Activated CD8-positive, alpha-beta memory T cell treated with anti-CD3 and anti-CD28 coated beads, Interleukin-2, amount 50 U/mL, for 4 hours (primary cell): Measurements from ENCODE around the gene GLS.
"Not testable (repeated sequence)": the region's sequence is repeated elsewhere in the genome, so short reads cannot be mapped to it uniquely, and the experiment has no call there.

ENCODE experiments used
- DNase-seq: peaks from one replicate; pipeline ENCODE4 v3.0.0-alpha.2; 2020

GLS gene

DNA sequence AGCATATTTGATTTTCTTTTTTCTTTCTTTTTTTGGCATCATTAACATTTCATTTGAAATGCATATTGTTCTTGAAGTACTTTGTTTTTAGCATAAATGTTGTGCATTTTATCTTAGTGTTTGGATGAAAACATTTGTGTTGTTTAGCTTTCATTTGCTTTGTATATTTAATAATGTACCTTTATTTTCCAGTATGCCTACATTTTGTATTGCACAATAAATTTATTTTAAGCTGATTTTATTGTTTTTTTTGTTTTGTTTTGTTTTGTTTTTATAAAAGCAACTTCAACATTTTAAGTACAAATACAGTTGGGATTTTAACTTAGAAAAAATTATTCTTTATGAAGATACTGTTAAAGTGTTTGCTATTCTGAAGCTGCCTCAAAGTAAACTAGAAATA, 54.4 kb downstream of the GLS start:
- no peak for DNase-seq

GRCh38 chr2:190938771-190939335, 58.2 kb downstream of the GLS start:
- no peak for DNase-seq

DNA sequence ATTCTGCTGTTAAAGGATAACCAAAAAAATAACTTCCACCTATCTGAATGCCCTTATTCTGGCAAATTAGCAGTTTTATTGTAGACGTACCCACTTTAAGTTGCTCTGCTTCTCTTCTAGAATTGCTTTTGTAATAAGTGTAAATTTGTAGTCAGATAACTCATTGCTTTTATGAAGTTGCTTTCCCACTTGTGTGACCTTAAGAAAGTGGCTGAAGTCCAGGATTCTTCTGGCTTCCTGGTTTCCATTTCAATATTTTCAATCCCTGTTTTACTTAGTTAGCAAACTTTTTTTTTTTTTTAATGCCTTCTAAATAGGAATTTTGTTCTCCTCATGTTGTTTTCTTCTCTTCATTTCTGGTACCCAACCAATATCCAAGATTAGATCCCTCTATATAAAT, 59.8 kb downstream of the GLS start:
- no peak for DNase-seq

- no peak for DNase-seq
These were observed 61.0 kb downstream of the GLS start for GRCh38 chr2:190941571-190941970.

DNA sequence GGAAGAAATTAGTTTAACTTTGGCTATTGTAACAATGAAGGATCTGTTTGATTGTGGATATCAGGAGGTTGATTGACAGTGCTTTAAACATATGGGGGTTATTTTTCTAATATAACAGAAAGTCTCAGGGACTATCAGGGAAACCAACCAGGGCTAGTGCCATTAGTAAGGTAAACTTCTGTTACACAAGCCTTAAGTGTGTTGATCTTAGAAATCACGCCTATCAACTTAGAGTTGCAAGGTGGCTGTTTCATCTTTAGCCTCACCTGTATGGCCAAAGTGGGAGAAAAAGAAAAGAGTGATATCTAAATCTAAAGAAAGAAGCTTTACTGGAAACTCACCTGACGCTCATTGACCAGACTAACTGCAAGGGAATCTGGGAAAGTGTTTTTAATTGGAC, 62.1 kb downstream of the GLS start:
- no peak for DNase-seq

DNA sequence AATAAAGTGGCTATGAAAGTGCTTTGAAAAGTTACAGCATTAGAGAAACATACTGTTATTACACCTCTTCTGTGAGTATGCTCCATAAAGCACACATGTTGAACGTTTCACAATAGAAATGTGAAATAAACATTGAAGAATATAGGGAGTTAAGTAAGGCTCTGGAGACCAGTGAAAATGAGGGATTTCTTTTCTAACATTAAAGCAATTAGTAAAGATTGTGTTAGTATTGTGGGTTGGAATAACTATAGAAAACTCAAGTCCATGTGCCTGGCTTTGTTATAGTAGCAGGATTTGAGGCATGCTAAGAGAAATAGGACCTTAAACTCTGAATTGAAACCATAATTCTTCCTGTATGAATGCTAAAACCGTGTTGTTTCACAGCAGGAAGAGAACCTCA, 63.1 kb downstream of the GLS start:
- no peak for DNase-seq

GRCh38 chr2:190947141-190947540, 66.5 kb downstream of the GLS start:
- DNase-seq: no peak

DNA sequence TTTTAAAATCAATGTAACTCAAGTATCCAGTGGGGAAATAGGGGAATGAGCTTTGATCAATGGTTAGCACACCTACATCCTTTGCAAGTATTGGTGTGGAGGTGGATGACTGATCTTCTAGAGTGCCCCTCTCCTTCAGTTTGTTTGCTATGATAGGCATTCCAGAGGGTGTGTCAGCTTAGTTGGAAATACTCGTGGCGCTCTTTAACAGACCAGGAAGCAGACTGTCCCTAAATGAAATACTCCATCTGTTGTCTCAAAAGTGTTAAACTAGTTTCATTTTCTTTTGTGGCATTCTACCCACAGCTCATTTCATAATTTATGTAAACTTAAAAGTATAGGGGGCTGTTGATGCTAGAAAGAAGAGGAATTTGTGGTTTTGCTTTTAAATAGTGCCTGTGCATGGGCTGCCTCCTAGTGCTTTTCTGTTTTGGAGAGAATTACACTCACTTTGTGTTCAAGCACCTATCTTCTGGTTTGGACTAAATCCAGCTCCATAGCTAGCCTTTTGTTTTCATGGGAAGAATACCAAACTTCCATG, 67.2 kb downstream of the GLS start:
- DNase-seq: no peak

DNA sequence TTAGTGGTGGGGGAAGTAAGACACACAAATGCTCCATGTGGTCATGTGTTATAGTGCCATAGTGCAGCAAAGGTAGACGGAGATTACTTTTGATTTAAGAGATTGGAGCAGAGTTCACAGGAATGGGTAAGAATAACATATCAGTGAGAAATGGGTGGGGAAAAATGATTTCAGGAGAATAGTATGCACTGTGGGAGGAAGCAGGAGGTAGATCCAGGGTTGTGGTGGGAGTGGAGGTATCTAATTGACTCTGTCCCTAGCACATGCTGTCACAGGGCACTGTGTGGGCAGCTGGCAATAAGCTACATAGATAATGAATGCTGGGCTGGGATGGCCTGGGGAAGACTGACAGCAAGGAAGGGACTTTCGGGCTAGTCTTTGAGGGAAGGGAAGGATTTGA, 68.0 kb downstream of the GLS start:
- no peak for DNase-seq

GRCh38 chr2:190950566-190950991, 70.0 kb downstream of the GLS start:
- no peak for DNase-seq

DNA sequence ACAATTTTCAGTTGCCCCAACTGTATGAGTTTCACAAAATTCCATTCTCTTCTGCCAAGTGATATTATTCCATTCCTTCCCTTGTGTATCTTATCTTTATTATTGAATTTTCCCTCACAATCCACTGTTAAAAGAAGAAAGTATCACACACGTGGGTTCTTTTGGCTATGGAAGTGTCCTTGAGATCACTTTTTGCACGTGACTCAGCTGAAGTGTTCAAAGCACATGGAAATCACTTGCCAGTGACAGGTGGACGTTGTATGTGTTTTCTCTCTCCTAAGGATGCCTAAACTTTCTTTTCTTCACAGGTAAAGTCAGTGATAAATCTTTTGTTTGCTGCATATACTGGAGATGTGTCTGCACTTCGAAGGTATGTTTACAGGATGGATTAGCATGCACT, 72.6 kb downstream of the GLS start:
- DNase-seq: no peak

GRCh38 chr2:190959911-190960788, 79.5 kb downstream of the GLS start:
- DNase-seq: no peak

DNA sequence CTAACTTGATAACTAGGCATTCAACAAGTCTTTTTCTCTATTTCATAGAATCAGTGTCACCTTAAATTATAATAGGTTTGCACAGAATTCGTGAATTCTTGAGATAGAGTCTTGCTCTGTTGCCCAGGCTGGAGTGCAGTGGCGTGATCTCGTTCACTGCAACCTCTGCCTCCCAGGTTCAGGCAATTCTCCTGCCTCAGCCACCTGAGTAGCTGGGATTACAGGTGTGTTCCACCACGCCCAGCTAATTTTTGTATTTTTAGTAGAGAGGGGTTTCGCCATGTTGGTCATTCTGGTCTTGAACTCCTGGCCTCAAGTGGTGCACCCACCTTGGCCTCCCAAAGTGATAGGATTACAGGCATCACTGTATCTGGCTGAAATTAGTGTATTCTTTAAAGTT, 80.5 kb downstream of the GLS start:
- not testable (repeated sequence) for DNase-seq

GRCh38 chr2:190961918-190962487, 81.4 kb downstream of the GLS start:
- DNase-seq: no peak

GRCh38 chr2:190963088-190963487, 82.5 kb downstream of the GLS start:
- no peak for DNase-seq

DNA sequence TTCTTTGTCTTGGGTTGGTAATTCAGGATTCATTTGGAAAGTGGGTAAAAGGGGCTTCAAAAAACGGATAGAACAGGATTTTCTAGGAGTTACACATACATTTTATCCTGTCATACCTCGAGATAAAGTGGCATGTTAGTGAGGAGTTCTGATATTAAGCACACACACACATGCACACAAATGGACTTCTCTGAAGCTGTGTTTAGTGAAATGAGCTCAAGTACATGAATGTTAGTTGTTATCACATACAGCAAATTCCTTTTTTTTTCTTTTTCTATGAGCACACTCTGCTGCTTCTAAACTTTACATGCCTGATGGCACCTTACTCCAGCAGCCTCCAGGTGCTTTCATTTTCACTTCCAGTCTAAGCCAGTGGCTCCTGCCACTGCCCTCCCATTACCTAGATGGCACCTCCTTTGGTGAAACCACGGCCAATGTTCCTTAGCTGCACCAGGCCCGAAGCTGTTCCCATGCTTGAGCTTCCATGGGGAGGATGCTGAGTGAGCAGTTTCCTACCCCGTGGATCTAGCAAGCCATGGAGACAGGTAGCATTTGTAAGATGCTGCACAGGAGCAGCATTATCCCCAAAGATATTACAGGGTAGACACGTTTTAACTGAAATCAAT, 83.7 kb downstream of the GLS start:
- DNase-seq: no peak

DNA sequence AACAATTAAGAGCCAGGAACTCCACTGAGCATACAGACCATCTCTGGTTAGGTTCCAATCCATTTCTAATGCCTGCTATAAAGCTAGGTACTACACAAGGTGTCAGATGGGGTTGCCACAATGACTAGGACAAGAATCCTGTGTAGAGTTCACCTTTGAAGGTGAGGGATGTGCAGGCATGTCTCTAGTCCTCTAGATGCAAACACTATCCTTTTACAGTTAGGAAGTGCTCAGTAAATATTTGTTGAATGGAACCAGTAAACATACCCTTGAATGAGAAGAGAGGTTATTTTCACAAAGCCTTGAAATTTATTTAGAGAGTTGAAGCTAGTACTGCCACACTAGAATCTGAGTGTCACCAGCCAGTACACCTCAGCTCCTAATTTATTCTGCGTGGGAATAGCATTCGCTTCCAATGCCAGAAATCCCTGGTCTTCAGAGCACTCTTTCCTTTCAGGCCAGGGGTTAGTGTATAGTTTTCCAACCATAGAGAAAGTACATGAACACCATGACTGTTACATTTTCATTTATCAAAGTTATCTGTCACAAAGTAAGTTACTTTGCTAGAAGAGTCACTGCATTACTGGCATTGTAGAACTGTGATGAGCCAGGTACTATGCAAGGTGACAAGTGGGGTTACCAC, 85.1 kb downstream of the GLS start:
- DNase-seq: no peak

GRCh38 chr2:190968522-190968921, 87.9 kb downstream of the GLS start:
- no peak for DNase-seq

GRCh38 chr2:190970160-190970559, 89.5 kb downstream of the GLS start:
- no peak for DNase-seq

DNA sequence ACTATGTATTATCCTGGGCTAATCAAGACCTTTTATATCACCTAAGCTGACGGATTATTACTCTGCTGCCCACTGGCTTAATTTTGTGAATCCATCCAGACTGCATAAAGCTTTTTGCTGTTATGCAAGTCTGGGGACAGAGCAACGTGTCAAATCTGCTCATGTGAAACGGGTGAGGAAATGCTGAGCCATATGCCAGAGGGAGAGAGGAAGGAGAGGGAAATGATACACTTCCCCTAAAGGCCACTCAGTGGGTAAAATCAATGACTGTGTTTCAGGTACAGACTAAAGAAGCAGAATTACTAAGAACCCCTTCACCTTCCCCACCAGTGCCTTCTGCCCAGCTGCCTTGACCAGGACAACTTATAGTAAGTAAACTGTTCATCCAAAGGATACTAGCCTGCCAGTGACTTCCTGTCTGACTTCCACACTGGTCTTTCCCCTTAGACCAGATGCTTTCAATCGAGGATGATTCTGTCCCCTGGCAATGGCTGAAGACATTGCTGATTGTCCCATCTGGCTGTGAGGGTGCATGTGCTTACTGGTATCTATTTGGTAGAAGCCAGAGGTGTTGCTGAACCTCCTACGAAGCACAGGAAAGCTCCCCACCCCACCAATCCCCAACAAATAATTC, 90.4 kb downstream of the GLS start:
- no peak for DNase-seq

GRCh38 chr2:190972213-190972612, 91.6 kb downstream of the GLS start:
- DNase-seq: no peak

DNA sequence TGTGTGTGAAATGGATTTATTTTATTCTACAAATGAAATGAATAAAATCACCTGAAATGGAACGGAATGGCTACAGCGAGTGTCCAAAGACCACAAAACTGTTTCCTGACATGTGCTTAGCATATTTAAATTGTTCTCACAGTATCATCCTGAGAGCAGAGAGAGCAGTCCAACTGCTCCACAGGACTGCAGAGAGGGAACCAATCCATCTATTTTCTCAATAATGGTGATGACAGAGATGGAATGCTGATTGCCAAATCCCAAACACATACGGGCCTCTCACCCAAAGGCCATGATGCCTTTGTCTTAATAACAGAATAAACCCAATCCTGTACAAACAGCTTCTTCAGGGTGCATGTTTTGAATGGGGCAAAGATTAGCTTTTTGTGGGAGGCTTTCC, 92.2 kb downstream of the GLS start:
- DNase-seq: no peak

DNA sequence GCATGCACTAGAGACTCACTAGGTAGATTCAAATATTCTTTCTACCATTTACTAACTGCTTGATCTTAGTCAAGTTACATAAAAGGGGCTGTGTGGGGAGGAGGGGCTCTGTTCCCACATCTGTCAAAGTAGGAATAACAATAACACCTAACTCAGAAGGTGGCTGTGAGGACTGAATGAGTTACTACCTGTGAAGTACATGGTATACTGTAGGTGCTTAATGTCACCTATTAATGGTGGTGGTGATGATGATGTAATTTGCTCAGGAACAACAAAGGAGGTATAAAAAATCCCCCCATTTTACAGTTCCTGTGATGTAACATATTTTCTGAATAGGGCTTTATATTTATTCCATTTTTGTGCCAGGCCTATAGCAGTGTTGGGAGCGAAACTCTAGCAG, 92.6 kb downstream of the GLS start:
- DNase-seq: no peak
